DND-41 (cell line): Measurements from ENCODE around the gene CCDC102B.

ENCODE experiments used
- ATAC-seq: fragments of 200-7000 bp; cut with Tn5 transposase; 3 replicates; pipeline ENCODE4 v1.9.1; 2021; ENCODE audit warnings: low read depth; ENCODE audit not compliant: insufficient read depth
- DNase-seq: peaks from one replicate; pipeline ENCODE4 v3.0.0-alpha.2; 2020
- H2AFZ ChIP-seq: 2 replicates; pipeline ENCODE4 v1.6.0; 2012; ENCODE audit warnings: low read depth, low read length
- H3K27ac ChIP-seq: 2 replicates; pipeline ENCODE4 v1.5.1; 2012; ENCODE audit warnings: low read length, inconsistent platforms
- H3K27me3 ChIP-seq: fragments of 200-600 bp; sonication (generic); 2 replicates; pipeline ENCODE4 v1.6.0; 2012; ENCODE audit warnings: low read length, mild to moderate bottlenecking, inconsistent platforms; ENCODE audit not compliant: insufficient read depth, poor library complexity
- H3K36me3 ChIP-seq: 2 replicates; pipeline ENCODE4 v1.5.1; 2012; ENCODE audit warnings: low read length, inconsistent platforms; ENCODE audit not compliant: insufficient read depth
- H3K4me1 ChIP-seq: 2 replicates; pipeline ENCODE4 v1.5.1; 2012; ENCODE audit warnings: mild to moderate bottlenecking, low read length; ENCODE audit not compliant: insufficient read depth
- H3K4me2 ChIP-seq: 2 replicates; pipeline ENCODE4 v1.6.0; 2012; ENCODE audit warnings: mild to moderate bottlenecking, moderate library complexity, low read length, inconsistent platforms; ENCODE audit not compliant: insufficient read depth
- H3K4me3 ChIP-seq, 2 experiments: fragments of 200-600 bp in 1 of 2; shearing (Covaris generic) in 1 of 2; 2 replicates each; pipeline ENCODE4 v1.5.1; 2012 to 2016; ENCODE audit warnings: inconsistent platforms in 2 of 2, low read length in 2 of 2, mild to moderate bottlenecking in 2 of 2, low read depth in 1 of 2, moderate library complexity in 1 of 2
- H3K79me2 ChIP-seq: 2 replicates; pipeline ENCODE4 v1.6.0; 2012; ENCODE audit warnings: low read length, inconsistent platforms; ENCODE audit not compliant: insufficient read depth
- H3K9ac ChIP-seq: 2 replicates; pipeline ENCODE4 v1.6.0; 2012; ENCODE audit warnings: low read depth, mild to moderate bottlenecking, inconsistent platforms, low read length, moderate library complexity
- H3K9me3 ChIP-seq: 2 replicates; pipeline ENCODE4 v1.5.1; 2012; ENCODE audit warnings: low read length, moderate library complexity, mild to moderate bottlenecking, inconsistent platforms; ENCODE audit not compliant: insufficient read depth, severe bottlenecking
- H4K20me1 ChIP-seq: 2 replicates; pipeline ENCODE4 v1.6.0; 2012; ENCODE audit warnings: low read length; ENCODE audit not compliant: insufficient read depth
- EZH2 ChIP-seq: IDR thresholded peaks from 3 replicates; pipeline ENCODE4 v1.6.1; 2012; ENCODE audit warnings: borderline replicate concordance, low read depth, mild to moderate bottlenecking, moderate library complexity, low read length, inconsistent platforms; ENCODE audit not compliant: severe bottlenecking
- TF ChIP-seq, protein P1 (sequence below): IDR thresholded peaks from 2 replicates; pipeline ENCODE4 v1.5.1; 2012; ENCODE audit warnings: borderline replicate concordance, low read length, moderate library complexity, mild to moderate bottlenecking; ENCODE audit not compliant: poor library complexity, severe bottlenecking; ENCODE audit errors: extremely low read depth

The CCDC102B gene

DNA sequence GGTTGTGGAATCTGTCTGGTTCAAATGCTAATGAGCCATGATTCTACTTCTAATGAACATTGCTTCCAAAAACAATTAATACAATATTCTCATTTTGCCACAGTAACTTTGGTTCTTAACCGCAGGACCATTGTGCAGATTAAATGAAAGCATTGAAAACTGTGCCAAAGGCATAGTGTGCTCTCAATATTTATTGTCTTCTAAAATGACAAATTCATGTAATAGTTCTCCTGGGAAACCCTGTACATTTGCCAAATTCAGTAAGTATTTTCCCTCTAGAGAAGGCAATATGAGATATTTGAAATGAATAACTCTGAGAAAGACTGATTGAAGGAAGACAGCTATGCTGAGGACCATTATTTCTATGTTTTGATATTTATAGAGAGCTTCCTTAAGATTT, 246.3 kb downstream of the CCDC102B start:
- no peaks in the 10 kb centered on the region for H3K4me1 ChIP-seq
- H3K4me2 ChIP-seq = no peak overlapping the region
- H3K9me3 ChIP-seq = no peaks in the 10 kb centered on the region
- no peaks in the 10 kb centered on the region for H3K27me3 ChIP-seq
- H3K27ac ChIP-seq = no peak overlapping the region
- H4K20me1 ChIP-seq = no peaks in the 10 kb centered on the region
- H3K9ac ChIP-seq = no peak overlapping the region
- no peak overlapping the region for H2AFZ ChIP-seq
- no peak overlapping the region for H3K4me3 ChIP-seq
- H3K36me3 ChIP-seq = no peaks in the 10 kb centered on the region
- ATAC-seq (no peak), DNase-seq (no peak)
- no peaks in the 10 kb centered on the region for H3K79me2 ChIP-seq
- TF ChIP-seq EZH2 = no peak
- TF ChIP-seq, protein P1, sequence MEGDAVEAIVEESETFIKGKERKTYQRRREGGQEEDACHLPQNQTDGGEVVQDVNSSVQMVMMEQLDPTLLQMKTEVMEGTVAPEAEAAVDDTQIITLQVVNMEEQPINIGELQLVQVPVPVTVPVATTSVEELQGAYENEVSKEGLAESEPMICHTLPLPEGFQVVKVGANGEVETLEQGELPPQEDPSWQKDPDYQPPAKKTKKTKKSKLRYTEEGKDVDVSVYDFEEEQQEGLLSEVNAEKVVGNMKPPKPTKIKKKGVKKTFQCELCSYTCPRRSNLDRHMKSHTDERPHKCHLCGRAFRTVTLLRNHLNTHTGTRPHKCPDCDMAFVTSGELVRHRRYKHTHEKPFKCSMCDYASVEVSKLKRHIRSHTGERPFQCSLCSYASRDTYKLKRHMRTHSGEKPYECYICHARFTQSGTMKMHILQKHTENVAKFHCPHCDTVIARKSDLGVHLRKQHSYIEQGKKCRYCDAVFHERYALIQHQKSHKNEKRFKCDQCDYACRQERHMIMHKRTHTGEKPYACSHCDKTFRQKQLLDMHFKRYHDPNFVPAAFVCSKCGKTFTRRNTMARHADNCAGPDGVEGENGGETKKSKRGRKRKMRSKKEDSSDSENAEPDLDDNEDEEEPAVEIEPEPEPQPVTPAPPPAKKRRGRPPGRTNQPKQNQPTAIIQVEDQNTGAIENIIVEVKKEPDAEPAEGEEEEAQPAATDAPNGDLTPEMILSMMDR = no peak

- Histone ChIP-seq H3K79me2 (no peaks in the 10 kb centered on the region), H3K27ac (no peak overlapping the region), H3K27me3 (no peaks in the 10 kb centered on the region), H3K4me1 (no peaks in the 10 kb centered on the region), H3K9ac (no peak overlapping the region), H2AFZ (no peak overlapping the region), H3K4me2 (no peak overlapping the region), H3K36me3 (no peaks in the 10 kb centered on the region), H3K9me3 (no peaks in the 10 kb centered on the region), H3K4me3 (no peak overlapping the region), H4K20me1 (no peaks in the 10 kb centered on the region)
- TF ChIP-seq, protein P1 = no peak
- no peak for TF ChIP-seq EZH2
- no peak for ATAC-seq
- DNase-seq = no peak
Measured at GRCh38 chr18:69064063-69064462, 266.2 kb downstream of the CCDC102B start.

- Histone ChIP-seq H3K79me2 (no peaks in the 10 kb centered on the region), H3K36me3 (no peaks in the 10 kb centered on the region), H4K20me1 (no peaks in the 10 kb centered on the region), H3K27ac (no peak overlapping the region), H3K9ac (no peak overlapping the region), H3K4me2 (no peak overlapping the region), H3K4me3 (no peak overlapping the region), H3K27me3 (no peaks in the 10 kb centered on the region), H2AFZ (no peak overlapping the region), H3K4me1 (no peaks in the 10 kb centered on the region), H3K9me3 (no peaks in the 10 kb centered on the region)
- no peak for TF ChIP-seq EZH2
- TF ChIP-seq, protein P1 = no peak
- ATAC-seq (no peak), DNase-seq (no peak)
Measured at GRCh38 chr18:69067048-69067447, 269.2 kb downstream of the CCDC102B start.

DNA sequence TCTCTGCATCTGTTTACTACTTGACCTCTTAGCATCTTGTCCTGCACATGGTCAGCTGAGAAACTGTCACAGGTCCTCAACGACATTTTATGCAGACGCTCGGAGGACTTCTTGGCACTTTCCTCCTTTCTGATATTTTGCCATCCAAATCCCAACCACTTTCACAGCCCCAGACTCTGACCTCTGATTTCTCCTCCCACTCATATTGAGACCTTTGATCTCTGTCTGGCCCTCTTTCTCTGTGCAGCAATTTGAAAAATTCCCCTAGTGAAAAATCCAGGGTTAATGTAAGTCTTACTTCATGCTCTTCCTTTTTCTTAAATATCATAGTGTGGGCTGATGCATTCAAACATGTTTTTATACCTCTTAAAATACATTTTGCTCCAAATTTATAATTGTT, 273.8 kb downstream of the CCDC102B start:
- ATAC-seq (no peak), DNase-seq (no peak)
- H3K4me3 ChIP-seq = no peak overlapping the region
- H3K9me3 ChIP-seq = no peaks in the 10 kb centered on the region
- no peaks in the 10 kb centered on the region for H3K79me2 ChIP-seq
- H3K36me3 ChIP-seq = no peaks in the 10 kb centered on the region
- H3K4me2 ChIP-seq = no peak overlapping the region
- H3K4me1 ChIP-seq = no peaks in the 10 kb centered on the region
- H3K27ac ChIP-seq = no peak overlapping the region
- no peaks in the 10 kb centered on the region for H4K20me1 ChIP-seq
- H2AFZ ChIP-seq = no peak overlapping the region
- no peaks in the 10 kb centered on the region for H3K27me3 ChIP-seq
- H3K9ac ChIP-seq = no peak overlapping the region
- TF ChIP-seq EZH2 = no peak
- TF ChIP-seq, protein P1 = no peak
